Measurements from ENCODE around the gene KCNQ4. TPM values are rescaled to one million over a fixed set of nuclear protein-coding genes. Genes with fewer than 3 reads are reported as not detected.

The KCNQ4 gene
- total RNA-seq, 1 experiment from 2014 or later = not detected

DNA sequence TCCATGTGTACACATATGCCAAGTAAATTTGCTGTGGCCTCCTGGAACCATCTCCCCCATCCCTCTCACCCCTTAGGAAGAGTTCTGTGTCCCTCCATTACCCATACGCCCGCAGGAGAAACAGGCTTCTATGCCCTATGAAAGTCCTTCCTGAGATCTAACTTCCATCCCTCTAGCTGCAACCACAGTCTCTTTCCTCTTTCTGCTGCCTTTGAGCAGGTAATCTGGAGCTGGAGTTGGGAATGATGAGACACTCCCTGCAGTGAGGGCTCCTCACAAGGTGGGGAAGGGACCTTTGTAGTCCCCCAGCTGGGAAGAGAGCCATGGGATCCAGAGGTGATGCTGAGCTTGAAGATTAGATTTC lies 2.0 kb upstream of the KCNQ4 start:
- DNase-seq (ENCODE audit: unreplicated experiment) = no peak
- BruUV-seq (replicated peaks) = no TSS peak
- Mint-ChIP-seq H3K27ac (ENCODE audit: low read depth, unreplicated experiment) (no peak overlapping the region), H3K4me1 (ENCODE audit: insufficient read depth, unreplicated experiment) (peaks cover 6% of the 10 kb centered on the region), H3K36me3 (ENCODE audit: insufficient read depth, unreplicated experiment) (peaks cover 9% of the 10 kb centered on the region), H3K9me3 (ENCODE audit: unreplicated experiment) (no peaks in the 10 kb centered on the region), H3K4me3 (ENCODE audit: unreplicated experiment) (no peak overlapping the region), H3K27me3 (ENCODE audit: insufficient read depth, unreplicated experiment) (peaks cover 23% of the 10 kb centered on the region)
- ChIA-PET POLR2A (interaction anchor here (1.5 kb wide), 1 partner anchor 16 kb away, joined by 3 read pairs; no protein-coding TSS in a partner anchor), CTCF (no interaction called here)
- intact Hi-C loops (cut with micrococcal nuclease) = no loop called here
- TF ChIP-seq, protein P1, sequence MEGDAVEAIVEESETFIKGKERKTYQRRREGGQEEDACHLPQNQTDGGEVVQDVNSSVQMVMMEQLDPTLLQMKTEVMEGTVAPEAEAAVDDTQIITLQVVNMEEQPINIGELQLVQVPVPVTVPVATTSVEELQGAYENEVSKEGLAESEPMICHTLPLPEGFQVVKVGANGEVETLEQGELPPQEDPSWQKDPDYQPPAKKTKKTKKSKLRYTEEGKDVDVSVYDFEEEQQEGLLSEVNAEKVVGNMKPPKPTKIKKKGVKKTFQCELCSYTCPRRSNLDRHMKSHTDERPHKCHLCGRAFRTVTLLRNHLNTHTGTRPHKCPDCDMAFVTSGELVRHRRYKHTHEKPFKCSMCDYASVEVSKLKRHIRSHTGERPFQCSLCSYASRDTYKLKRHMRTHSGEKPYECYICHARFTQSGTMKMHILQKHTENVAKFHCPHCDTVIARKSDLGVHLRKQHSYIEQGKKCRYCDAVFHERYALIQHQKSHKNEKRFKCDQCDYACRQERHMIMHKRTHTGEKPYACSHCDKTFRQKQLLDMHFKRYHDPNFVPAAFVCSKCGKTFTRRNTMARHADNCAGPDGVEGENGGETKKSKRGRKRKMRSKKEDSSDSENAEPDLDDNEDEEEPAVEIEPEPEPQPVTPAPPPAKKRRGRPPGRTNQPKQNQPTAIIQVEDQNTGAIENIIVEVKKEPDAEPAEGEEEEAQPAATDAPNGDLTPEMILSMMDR (IDR thresholded peaks at IDR 0.05; ENCODE audit: unreplicated experiment) = no peak

DNA sequence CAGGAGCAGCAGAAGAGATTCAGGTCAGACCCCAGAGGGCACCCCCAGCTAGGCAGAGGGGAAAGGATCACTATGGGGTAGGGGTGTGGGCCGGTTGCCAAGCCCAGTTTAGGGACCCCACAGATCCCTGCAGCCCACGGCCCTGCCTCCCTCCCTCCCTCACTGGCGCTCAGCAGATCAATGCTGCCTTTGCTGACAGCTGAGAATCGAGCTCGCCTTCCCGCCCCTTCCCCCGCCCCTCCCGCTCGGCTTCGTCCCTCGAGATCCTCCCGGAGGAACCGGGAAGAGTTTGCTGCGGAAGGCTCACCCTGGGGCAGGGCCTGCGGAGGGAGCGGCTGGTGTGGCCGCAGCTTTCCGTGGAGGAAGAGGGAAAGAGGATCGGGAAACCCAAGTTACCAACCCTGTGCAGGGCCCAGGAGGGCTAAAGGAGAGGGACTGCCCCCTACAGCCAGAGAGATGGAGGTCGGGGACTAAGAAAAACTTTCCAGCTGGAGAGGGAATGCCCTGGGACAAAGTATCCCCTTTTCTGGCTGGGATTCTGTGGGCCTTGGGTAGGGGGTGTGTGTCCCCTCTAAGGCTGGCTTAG lies 1.1 kb upstream of the KCNQ4 start:
- Mint-ChIP-seq H3K4me1 (ENCODE audit: insufficient read depth, unreplicated experiment) (peaks cover 6% of the 10 kb centered on the region), H3K27ac (ENCODE audit: low read depth, unreplicated experiment) (no peak overlapping the region), H3K4me3 (ENCODE audit: unreplicated experiment) (peak overlapping the region; percentile 47), H3K27me3 (ENCODE audit: insufficient read depth, unreplicated experiment) (peaks cover 23% of the 10 kb centered on the region), H3K36me3 (ENCODE audit: insufficient read depth, unreplicated experiment) (peaks cover 6% of the 10 kb centered on the region), H3K9me3 (ENCODE audit: unreplicated experiment) (no peaks in the 10 kb centered on the region)
- DNase-seq (ENCODE audit: unreplicated experiment) = no peak
- no TSS peak for BruUV-seq (replicated peaks)
- ChIA-PET POLR2A (interaction anchor here (1.5 kb wide), 1 partner anchor 15 kb away, joined by 3 read pairs; no protein-coding TSS in a partner anchor), CTCF (interaction anchor here (0.6 to 1.4 kb wide), 3 partner anchors 8 to 149 kb away, joined by 3 read pairs; no protein-coding TSS in a partner anchor)
- TF ChIP-seq, protein P1 (IDR thresholded peaks at IDR 0.05; ENCODE audit: unreplicated experiment) = no peak
- intact Hi-C loops (cut with micrococcal nuclease) = no loop called here

DNA sequence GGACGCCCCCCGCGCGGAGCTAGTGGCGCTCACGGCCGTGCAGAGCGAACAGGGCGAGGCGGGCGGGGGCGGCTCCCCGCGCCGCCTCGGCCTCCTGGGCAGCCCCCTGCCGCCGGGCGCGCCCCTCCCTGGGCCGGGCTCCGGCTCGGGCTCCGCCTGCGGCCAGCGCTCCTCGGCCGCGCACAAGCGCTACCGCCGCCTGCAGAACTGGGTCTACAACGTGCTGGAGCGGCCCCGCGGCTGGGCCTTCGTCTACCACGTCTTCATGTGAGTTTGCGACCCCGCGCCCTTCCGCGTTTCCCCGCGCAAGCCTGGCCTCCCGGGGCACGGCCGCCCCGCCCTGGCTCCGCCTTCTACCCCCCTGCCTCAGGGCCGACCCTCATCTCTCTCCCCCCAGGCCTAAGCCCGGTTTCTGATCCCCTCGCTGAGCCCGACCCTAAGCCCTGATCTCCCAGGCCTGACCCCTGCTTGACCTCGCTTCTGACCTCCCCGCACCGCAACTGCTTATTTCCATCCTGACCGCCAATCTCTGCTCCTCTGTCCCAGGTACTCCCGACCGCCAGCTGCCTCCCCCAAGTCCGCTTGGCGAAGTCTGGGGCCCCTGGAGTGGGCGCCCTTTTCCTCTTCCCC lies 669 bp downstream of the KCNQ4 start:
- H3K27me3 Mint-ChIP-seq (ENCODE audit: insufficient read depth, unreplicated experiment) = peaks cover 23% of the 10 kb centered on the region
- no TSS peak for BruUV-seq (replicated peaks)
- intact Hi-C loops (cut with micrococcal nuclease) = no loop called here
- H3K4me3 Mint-ChIP-seq (ENCODE audit: unreplicated experiment) = peak overlapping the region; percentile 67
- peaks cover 6% of the 10 kb centered on the region for H3K36me3 Mint-ChIP-seq (ENCODE audit: insufficient read depth, unreplicated experiment)
- peaks cover 6% of the 10 kb centered on the region for H3K4me1 Mint-ChIP-seq (ENCODE audit: insufficient read depth, unreplicated experiment)
- POLR2A ChIA-PET = interaction anchor here (0.8 to 1.5 kb wide), 2 partner anchors 10 to 78 kb away, joined by 4 to 5 read pairs; partner anchors contain the start of gene CITED4
- H3K27ac Mint-ChIP-seq (ENCODE audit: low read depth, unreplicated experiment) = no peak overlapping the region
- no peaks in the 10 kb centered on the region for H3K9me3 Mint-ChIP-seq (ENCODE audit: unreplicated experiment)
- TF ChIP-seq, protein P1 (IDR thresholded peaks at IDR 0.05; ENCODE audit: unreplicated experiment) = no peak
- no peak for DNase-seq (ENCODE audit: unreplicated experiment)
- CTCF ChIA-PET = interaction anchor here (0.6 kb wide), 1 partner anchor 1253 kb away, joined by 3 read pairs; no protein-coding TSS in a partner anchor

DNA sequence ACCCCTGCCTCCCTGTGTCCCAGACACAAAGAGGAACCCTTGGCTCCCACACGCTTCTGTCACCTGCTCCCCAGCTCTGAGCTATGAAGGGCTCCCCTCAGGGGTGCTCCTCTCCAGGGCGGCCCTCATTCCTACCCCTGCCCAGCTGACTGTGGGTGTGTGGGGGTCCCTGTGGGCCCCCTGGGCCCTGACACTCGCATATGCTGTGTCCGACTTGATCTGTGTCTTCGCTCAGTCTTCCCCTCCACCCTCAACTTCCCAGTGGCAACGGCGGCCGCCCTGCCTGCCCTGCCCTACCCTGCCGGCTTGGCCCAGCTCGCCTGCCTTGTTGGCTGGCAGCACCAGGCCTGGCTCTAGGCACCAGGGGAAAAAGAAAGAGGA lies 1.2 kb downstream of the KCNQ4 start:
- peak overlapping the region; percentile 67 for H3K4me3 Mint-ChIP-seq (ENCODE audit: unreplicated experiment)
- ChIA-PET POLR2A (interaction anchor here (0.8 to 1.5 kb wide), 2 partner anchors 10 to 78 kb away, joined by 4 to 5 read pairs; partner anchors contain the start of gene CITED4), CTCF (interaction anchor here (0.6 kb wide), 1 partner anchor 1252 kb away, joined by 3 read pairs; no protein-coding TSS in a partner anchor)
- TF ChIP-seq, protein P1 (IDR thresholded peaks at IDR 0.05; ENCODE audit: unreplicated experiment) = no peak
- H3K36me3 Mint-ChIP-seq (ENCODE audit: insufficient read depth, unreplicated experiment) = peaks cover 5% of the 10 kb centered on the region
- no TSS peak for BruUV-seq (replicated peaks)
- no peaks in the 10 kb centered on the region for H3K9me3 Mint-ChIP-seq (ENCODE audit: unreplicated experiment)
- DNase-seq (ENCODE audit: unreplicated experiment) = no peak
- intact Hi-C loops (cut with micrococcal nuclease) = no loop called here
- H3K27me3 Mint-ChIP-seq (ENCODE audit: insufficient read depth, unreplicated experiment) = peaks cover 23% of the 10 kb centered on the region
- H3K4me1 Mint-ChIP-seq (ENCODE audit: insufficient read depth, unreplicated experiment) = peaks cover 6% of the 10 kb centered on the region
- no peak overlapping the region for H3K27ac Mint-ChIP-seq (ENCODE audit: low read depth, unreplicated experiment)

All from MCF 10A (cell line).